GM18907 (cell line): ENCODE measurements around the gene ASB6.

Experiments
- ATAC-seq: cut with Tn5 transposase; IDR thresholded peaks from one replicate; pipeline ENCODE4 v1.9.1; 2021; ENCODE audit warnings: mild to moderate bottlenecking, moderate library complexity; ENCODE audit not compliant: unreplicated experiment

Gene ASB6

GRCh38 chr9:129627556-129628440 lies 14.2 kb downstream of the ASB6 start:
- ATAC-seq = no peak

GRCh38 chr9:129626625-129627284 lies 15.2 kb downstream of the ASB6 start:
- ATAC-seq = peak; percentile 21

- peak; percentile 78 for ATAC-seq
Observed at GRCh38 chr9:129626079-129626624, 15.8 kb downstream of the ASB6 start, which contains the start of gene NTMT1. Gene NTMT1 (plus strand): TSS chr9:129626163. CDS start chr9:129632704, 6,541 bp downstream.

- ATAC-seq = no peak
Observed at GRCh38 chr9:129624947-129625346, 17.0 kb downstream of the ASB6 start.

GRCh38 chr9:129624168-129624759 lies 17.7 kb downstream of the ASB6 start:
- no peak for ATAC-seq

GRCh38 chr9:129623331-129623730 lies 18.6 kb downstream of the ASB6 start:
- ATAC-seq = no peak

- no peak for ATAC-seq
Observed at GRCh38 chr9:129620669-129621295, 21.2 kb downstream of the ASB6 start, which contains the start of gene C9orf50. Gene C9orf50 (minus strand): TSS chr9:129621101. CDS start chr9:129620574, 527 bp downstream.

- no peak for ATAC-seq
Observed at GRCh38 chr9:129619787-129620668, 21.9 kb downstream of the ASB6 start.

- ATAC-seq = no peak
Observed at GRCh38 chr9:129617167-129617566, 24.8 kb downstream of the ASB6 start.

- no peak for ATAC-seq
Observed at GRCh38 chr9:129615407-129616285, 26.3 kb downstream of the ASB6 start.

- ATAC-seq = no peak
Observed at GRCh38 chr9:129614932-129615331, 27.0 kb downstream of the ASB6 start.

- no peak for ATAC-seq
Observed at GRCh38 chr9:129613520-129614175, 28.3 kb downstream of the ASB6 start.

GRCh38 chr9:129612815-129613519 lies 29.0 kb downstream of the ASB6 start:
- no peak for ATAC-seq

GRCh38 chr9:129612123-129612522 lies 29.8 kb downstream of the ASB6 start:
- ATAC-seq = no peak

- ATAC-seq = no peak
Observed at GRCh38 chr9:129611307-129611800, 30.6 kb downstream of the ASB6 start.

GRCh38 chr9:129610473-129611306 lies 31.3 kb downstream of the ASB6 start:
- peak; percentile 46 for ATAC-seq

- ATAC-seq = no peak
Observed at GRCh38 chr9:129610213-129610472, 31.8 kb downstream of the ASB6 start.
